ENCODE data around the gene GLIS2.
"Not testable (repeated sequence)": the region's sequence is repeated elsewhere in the genome, so short reads cannot be mapped to it uniquely, and the experiment has no call there.

GLIS2 gene

GRCh38 chr16:4324492-4325252, 8.8 kb downstream of the GLIS2 start:
- H3K4me3 ChIP-seq (ENCODE audit: low read depth, low read length), result no peak overlapping the region
- H3K27me3 ChIP-seq (ENCODE audit: control insufficient read depth, insufficient read depth, low read length), result no peaks in the 10 kb centered on the region
- H3K4me1 ChIP-seq (ENCODE audit: control insufficient read depth, insufficient read depth, low read length), result peaks cover 12% of the 10 kb centered on the region
- no peak overlapping the region for H3K9ac ChIP-seq (ENCODE audit: low read depth, low read length)
- no peaks in the 10 kb centered on the region for H3K9me3 ChIP-seq (ENCODE audit: control insufficient read depth, insufficient read depth, low read length)
- H3K36me3 ChIP-seq (ENCODE audit: control insufficient read depth, insufficient read depth, low read length), result no peaks in the 10 kb centered on the region

GRCh38 chr16:4325253-4325758, 9.4 kb downstream of the GLIS2 start:
- Histone ChIP-seq H3K9ac (ENCODE audit: low read depth, low read length) (no peak overlapping the region), H3K9me3 (ENCODE audit: control insufficient read depth, insufficient read depth, low read length) (no peaks in the 10 kb centered on the region), H3K4me1 (ENCODE audit: control insufficient read depth, insufficient read depth, low read length) (peaks cover 12% of the 10 kb centered on the region), H3K36me3 (ENCODE audit: control insufficient read depth, insufficient read depth, low read length) (no peaks in the 10 kb centered on the region), H3K4me3 (ENCODE audit: low read depth, low read length) (no peak overlapping the region), H3K27me3 (ENCODE audit: control insufficient read depth, insufficient read depth, low read length) (no peaks in the 10 kb centered on the region)

DNA sequence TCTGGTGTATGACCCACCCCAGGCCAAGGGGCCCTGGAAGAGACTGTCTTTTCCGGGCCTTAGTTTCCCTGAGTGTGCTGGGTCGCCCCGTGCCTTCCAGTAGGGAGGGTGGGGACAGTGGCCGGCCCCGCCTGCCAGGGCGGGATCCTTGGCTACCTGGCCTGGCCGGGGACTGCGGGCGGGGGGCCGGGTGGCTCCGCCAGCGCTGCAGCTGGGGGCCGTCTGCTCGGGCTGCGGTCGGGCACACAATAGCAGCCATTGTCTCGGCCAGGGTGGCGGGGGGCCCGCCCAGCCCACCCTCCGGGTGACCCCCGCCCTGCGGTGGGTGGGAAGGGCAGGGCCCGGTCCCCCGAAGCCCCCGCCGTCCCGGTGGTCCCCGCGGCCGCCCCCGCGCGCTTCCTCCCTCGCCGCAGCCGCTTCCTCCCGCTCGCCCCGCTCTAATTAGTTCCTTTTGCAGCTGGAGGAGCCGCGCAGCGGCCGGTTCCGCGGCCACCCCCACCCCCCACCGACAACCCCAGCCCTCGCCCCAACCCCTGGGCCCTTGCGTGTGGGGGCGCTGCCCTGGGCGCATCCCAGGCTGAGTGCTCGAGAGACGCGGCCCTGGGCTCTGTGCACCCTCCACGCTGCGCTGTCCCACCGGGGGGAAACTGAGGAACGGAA, 11.6 kb downstream of the GLIS2 start:
- H3K9ac ChIP-seq (ENCODE audit: low read depth, low read length), result peak overlapping the region; percentile 65
- H3K4me1 ChIP-seq (ENCODE audit: control insufficient read depth, insufficient read depth, low read length), result peaks cover 12% of the 10 kb centered on the region
- no peaks in the 10 kb centered on the region for H3K9me3 ChIP-seq (ENCODE audit: control insufficient read depth, insufficient read depth, low read length)
- peaks cover 3% of the 10 kb centered on the region for H3K36me3 ChIP-seq (ENCODE audit: control insufficient read depth, insufficient read depth, low read length)
- H3K4me3 ChIP-seq (ENCODE audit: low read depth, low read length), result peak overlapping the region; percentile 48
- no peaks in the 10 kb centered on the region for H3K27me3 ChIP-seq (ENCODE audit: control insufficient read depth, insufficient read depth, low read length)

DNA sequence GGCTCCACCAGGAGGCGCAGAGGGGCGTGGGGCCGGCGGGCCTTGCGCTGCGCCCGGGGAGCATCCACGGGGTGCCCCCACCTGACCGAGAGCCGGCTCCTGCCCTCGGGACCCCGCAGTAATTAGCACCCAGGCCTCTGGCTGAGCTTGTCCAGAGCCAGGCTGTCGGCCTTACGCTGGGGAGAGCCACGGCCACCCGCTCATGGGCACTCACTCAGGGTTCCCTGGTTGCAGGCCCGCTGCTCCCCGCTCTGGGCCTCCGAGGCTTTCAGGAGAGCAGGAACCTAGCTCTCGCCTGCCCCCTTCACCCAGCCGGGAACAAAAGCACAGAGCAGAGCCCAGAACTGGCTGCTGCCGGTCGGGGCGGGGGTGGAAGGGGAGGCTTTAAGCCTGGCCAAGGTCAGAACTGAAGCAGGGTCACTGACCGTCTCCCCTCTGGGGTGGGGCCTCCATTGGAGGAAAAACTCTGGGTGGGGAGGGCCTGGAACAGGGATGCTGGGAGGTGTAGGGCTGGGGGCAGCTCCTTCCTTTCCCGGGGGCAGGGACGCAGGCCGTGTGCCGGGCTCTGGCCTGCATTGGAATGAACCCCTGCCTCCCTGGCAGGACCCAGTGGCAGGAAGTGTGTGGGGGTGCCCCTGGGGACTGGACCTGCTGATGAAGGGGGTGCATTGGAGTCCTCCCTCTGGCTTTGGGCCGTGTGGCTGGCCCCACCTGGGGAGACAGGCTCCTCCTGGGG, 12.3 kb downstream of the GLIS2 start:
- H3K36me3 ChIP-seq (ENCODE audit: control insufficient read depth, insufficient read depth, low read length), result peaks cover 4% of the 10 kb centered on the region
- H3K27me3 ChIP-seq (ENCODE audit: control insufficient read depth, insufficient read depth, low read length), result no peaks in the 10 kb centered on the region
- H3K9me3 ChIP-seq (ENCODE audit: control insufficient read depth, insufficient read depth, low read length), result no peaks in the 10 kb centered on the region
- H3K4me3 ChIP-seq (ENCODE audit: low read depth, low read length), result peak overlapping the region; percentile 48
- peak overlapping the region; percentile 65 for H3K9ac ChIP-seq (ENCODE audit: low read depth, low read length)
- H3K4me1 ChIP-seq (ENCODE audit: control insufficient read depth, insufficient read depth, low read length), result peaks cover 12% of the 10 kb centered on the region

- H3K4me3 ChIP-seq (ENCODE audit: low read depth, low read length), result no peak overlapping the region
- no peaks in the 10 kb centered on the region for H3K27me3 ChIP-seq (ENCODE audit: control insufficient read depth, insufficient read depth, low read length)
- H3K9ac ChIP-seq (ENCODE audit: low read depth, low read length), result peak overlapping the region; percentile 65
- no peaks in the 10 kb centered on the region for H3K9me3 ChIP-seq (ENCODE audit: control insufficient read depth, insufficient read depth, low read length)
- H3K4me1 ChIP-seq (ENCODE audit: control insufficient read depth, insufficient read depth, low read length), result peaks cover 8% of the 10 kb centered on the region
- H3K36me3 ChIP-seq (ENCODE audit: control insufficient read depth, insufficient read depth, low read length), result peaks cover 4% of the 10 kb centered on the region
Observed at GRCh38 chr16:4328782-4329775, 13.2 kb downstream of the GLIS2 start.

DNA sequence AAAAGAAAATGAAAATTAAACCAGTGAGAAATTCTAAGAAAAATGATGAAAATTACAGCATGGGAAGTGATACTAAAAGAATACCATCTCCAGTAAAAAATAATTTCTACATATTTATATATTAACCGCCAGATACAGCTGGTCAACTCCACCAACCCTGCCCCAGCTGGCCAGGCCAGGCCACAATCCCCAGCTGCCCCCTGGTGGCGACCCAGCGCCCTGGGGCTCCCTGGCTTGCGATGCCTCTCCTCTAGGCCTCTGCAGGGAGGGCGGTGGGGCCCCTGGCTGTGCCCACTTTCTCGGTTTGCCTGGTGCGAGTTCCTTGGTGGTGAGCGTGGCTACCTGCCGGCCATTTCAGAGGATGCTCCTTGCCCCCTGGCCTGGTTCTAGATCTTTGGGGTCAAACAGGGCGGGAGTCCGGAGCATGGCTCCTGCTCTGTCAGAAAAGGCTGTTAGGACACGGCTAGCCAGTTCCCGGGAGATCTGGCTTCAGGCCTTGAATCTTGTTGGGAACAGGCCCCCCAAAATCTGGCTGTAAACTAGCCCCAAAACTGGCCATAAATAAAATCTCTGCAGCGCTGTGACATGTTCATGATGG, 14.5 kb downstream of the GLIS2 start:
- no peaks in the 10 kb centered on the region for H3K9me3 ChIP-seq (ENCODE audit: control insufficient read depth, insufficient read depth, low read length)
- H3K9ac ChIP-seq (ENCODE audit: low read depth, low read length), result no peak overlapping the region
- H3K36me3 ChIP-seq (ENCODE audit: control insufficient read depth, insufficient read depth, low read length), result peaks cover 7% of the 10 kb centered on the region
- H3K27me3 ChIP-seq (ENCODE audit: control insufficient read depth, insufficient read depth, low read length), result no peaks in the 10 kb centered on the region
- no peak overlapping the region for H3K4me3 ChIP-seq (ENCODE audit: low read depth, low read length)
- peaks cover 4% of the 10 kb centered on the region for H3K4me1 ChIP-seq (ENCODE audit: control insufficient read depth, insufficient read depth, low read length)

GRCh38 chr16:4332083-4332482, 16.2 kb downstream of the GLIS2 start:
- Histone ChIP-seq H3K4me3 (ENCODE audit: low read depth, low read length) (no peak overlapping the region), H3K27me3 (ENCODE audit: control insufficient read depth, insufficient read depth, low read length) (no peaks in the 10 kb centered on the region), H3K4me1 (ENCODE audit: control insufficient read depth, insufficient read depth, low read length) (peaks cover 2% of the 10 kb centered on the region), H3K36me3 (ENCODE audit: control insufficient read depth, insufficient read depth, low read length) (peaks cover 11% of the 10 kb centered on the region), H3K9ac (ENCODE audit: low read depth, low read length) (no peak overlapping the region), H3K9me3 (ENCODE audit: control insufficient read depth, insufficient read depth, low read length) (no peaks in the 10 kb centered on the region)

DNA sequence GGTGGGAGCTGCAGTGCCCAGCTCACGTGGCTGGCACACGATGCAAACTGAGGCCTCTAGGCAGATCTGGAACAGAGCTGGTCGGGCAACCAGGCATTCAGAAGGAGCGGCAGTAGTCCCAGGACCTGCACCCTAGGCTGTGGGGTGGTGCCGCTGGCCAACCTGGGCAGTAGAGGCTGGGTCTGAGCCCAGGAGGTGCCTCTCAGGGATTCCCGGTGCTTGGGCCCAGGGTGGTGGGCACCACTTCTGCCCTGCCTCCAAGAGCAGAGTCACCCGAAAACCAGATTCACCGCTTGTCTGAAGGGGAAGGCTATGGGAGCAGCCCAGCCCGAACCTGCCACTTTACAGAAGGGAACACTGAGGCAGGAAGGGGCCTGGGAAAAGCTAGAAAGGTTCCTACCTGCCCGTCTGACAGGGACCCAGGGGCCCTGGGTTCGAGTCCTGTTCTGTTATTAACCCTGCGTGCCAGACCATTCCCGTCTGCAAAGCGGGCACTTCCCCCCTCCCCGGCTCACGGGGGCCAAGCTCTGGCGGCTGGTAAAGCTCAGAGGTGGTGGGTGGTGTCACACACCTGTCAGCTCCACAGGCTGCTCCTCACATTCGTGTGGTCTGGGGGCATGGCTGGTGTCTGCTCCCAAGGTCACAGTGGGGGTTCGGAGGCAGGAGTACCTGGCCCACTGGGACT, 16.9 kb downstream of the GLIS2 start:
- Histone ChIP-seq H3K4me1 (ENCODE audit: control insufficient read depth, insufficient read depth, low read length) (no peaks in the 10 kb centered on the region), H3K9me3 (ENCODE audit: control insufficient read depth, insufficient read depth, low read length) (no peaks in the 10 kb centered on the region), H3K4me3 (ENCODE audit: low read depth, low read length) (no peak overlapping the region), H3K9ac (ENCODE audit: low read depth, low read length) (no peak overlapping the region), H3K36me3 (ENCODE audit: control insufficient read depth, insufficient read depth, low read length) (peaks cover 17% of the 10 kb centered on the region), H3K27me3 (ENCODE audit: control insufficient read depth, insufficient read depth, low read length) (no peaks in the 10 kb centered on the region)

DNA sequence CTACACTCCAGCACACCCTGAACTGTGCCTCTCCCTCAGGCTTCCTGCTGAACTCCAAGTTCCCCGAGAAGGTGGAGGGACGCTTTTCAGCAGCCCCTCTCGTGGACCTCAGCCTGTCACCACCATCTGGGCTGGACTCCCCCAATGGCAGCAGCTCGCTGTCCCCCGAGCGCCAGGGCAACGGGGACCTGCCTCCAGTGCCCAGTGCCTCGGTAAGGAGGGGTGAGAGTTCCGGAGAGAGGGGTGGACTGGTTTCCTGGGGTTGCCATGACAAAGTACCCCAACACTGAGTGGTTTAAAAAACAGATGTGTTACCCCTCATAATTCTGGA, 17.4 kb downstream of the GLIS2 start:
- Histone ChIP-seq H3K4me1 (ENCODE audit: control insufficient read depth, insufficient read depth, low read length) (no peaks in the 10 kb centered on the region), H3K9ac (ENCODE audit: low read depth, low read length) (no peak overlapping the region), H3K4me3 (ENCODE audit: low read depth, low read length) (no peak overlapping the region), H3K36me3 (ENCODE audit: control insufficient read depth, insufficient read depth, low read length) (peaks cover 19% of the 10 kb centered on the region), H3K9me3 (ENCODE audit: control insufficient read depth, insufficient read depth, low read length) (no peaks in the 10 kb centered on the region), H3K27me3 (ENCODE audit: control insufficient read depth, insufficient read depth, low read length) (no peaks in the 10 kb centered on the region)

- not testable (repeated sequence) for H3K27me3 ChIP-seq (ENCODE audit: control insufficient read depth, insufficient read depth, low read length); H3K4me3 ChIP-seq (ENCODE audit: low read depth, low read length); H3K9me3 ChIP-seq (ENCODE audit: control insufficient read depth, insufficient read depth, low read length); H3K9ac ChIP-seq (ENCODE audit: low read depth, low read length); H3K4me1 ChIP-seq (ENCODE audit: control insufficient read depth, insufficient read depth, low read length)
- H3K36me3 ChIP-seq (ENCODE audit: control insufficient read depth, insufficient read depth, low read length), result peaks cover 23% of the 10 kb centered on the region
Observed at GRCh38 chr16:4333714-4334113, 17.8 kb downstream of the GLIS2 start.

All from iPS-15b (cell line).